Measurements from ENCODE around the gene KRT33B. TPM values are rescaled to one million over a fixed set of nuclear protein-coding genes. Genes with fewer than 3 reads are reported as not detected.

Gene KRT33B
- total and polyA plus RNA-seq, 7 donors: not detected

DNA sequence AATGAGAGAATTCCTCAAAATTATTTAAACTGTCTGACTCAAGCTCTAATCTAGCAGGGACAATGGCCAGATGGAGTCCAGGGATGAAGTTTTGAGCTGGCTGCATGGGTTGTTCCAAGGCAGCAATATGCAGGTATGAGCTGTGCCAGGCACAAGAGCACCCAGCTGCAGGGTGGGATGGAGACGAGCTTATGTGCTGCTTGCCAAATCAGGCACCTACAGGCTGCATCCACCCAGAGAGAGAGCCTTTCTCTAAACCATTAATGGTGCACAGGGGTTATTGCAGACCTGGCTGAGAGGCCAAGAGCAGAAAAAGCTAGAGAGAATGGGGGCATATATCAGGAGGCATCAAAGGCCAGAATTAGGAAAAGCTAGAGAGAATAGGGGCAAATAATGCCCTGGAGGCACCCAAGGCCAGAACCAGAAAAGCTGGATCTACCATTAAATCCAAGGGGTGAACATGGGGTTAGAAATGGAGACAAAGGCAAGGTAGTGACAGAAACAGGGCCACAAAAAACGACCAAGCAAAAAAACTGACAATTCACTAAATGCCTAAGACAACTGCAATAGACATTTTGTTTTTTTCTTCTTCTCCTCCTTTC is 29.9 kb downstream of the KRT33B start:
- DNase-seq: no peak
- no peaks in the 10 kb centered on the region for H3K9me3 ChIP-seq
- WGBS, 2 donors: 63 to 64% methylated on average over 2 of the region's 2 CpGs

DNA sequence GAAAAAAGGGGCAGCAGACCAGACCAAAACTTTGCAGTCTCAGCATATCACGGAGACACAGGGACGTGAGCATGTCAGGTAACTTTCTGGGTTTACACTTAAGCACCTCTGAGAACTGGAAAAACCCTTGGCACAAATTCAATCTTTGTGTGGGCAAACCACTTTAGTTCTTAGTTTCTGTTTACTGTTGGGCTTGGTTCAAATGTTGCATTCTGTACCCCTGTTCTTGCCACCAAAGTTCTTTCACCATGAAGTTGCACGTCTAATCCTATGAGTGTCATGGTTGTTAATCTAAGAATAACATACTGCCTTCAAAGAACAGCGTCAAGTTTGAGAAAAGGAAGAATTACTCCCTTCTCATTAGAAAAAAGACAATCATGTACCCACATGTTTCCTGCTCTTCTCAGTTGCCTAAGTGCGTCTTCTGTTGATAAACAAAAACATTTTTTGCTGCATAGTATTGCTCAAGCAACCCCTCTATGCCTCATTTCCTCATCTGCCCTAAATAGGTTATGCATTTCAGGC is 30.6 kb downstream of the KRT33B start:
- no peaks in the 10 kb centered on the region for H3K4me1 ChIP-seq
- DNase-seq: no peak
- intact Hi-C loops (cut with DNase I): no loop called here
- 43 to 46% methylated on average over 5 of the region's 5 CpGs for WGBS, 2 donors
- H3K9me3 ChIP-seq: no peaks in the 10 kb centered on the region
- no peak overlapping the region for H3K27ac ChIP-seq
- no peak overlapping the region for H3K4me3 ChIP-seq
- H3K27me3 ChIP-seq: no peaks in the 10 kb centered on the region
- TF ChIP-seq POLR2A (IDR thresholded peaks at IDR 0.05) (no peak), EP300 (IDR thresholded peaks at IDR 0.05) (no peak), POLR2AphosphoS5 (IDR thresholded peaks at IDR 0.05) (no peak)
- TF ChIP-seq, protein P1, sequence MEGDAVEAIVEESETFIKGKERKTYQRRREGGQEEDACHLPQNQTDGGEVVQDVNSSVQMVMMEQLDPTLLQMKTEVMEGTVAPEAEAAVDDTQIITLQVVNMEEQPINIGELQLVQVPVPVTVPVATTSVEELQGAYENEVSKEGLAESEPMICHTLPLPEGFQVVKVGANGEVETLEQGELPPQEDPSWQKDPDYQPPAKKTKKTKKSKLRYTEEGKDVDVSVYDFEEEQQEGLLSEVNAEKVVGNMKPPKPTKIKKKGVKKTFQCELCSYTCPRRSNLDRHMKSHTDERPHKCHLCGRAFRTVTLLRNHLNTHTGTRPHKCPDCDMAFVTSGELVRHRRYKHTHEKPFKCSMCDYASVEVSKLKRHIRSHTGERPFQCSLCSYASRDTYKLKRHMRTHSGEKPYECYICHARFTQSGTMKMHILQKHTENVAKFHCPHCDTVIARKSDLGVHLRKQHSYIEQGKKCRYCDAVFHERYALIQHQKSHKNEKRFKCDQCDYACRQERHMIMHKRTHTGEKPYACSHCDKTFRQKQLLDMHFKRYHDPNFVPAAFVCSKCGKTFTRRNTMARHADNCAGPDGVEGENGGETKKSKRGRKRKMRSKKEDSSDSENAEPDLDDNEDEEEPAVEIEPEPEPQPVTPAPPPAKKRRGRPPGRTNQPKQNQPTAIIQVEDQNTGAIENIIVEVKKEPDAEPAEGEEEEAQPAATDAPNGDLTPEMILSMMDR (IDR thresholded peaks at IDR 0.05): no peak
- H3K36me3 ChIP-seq: no peaks in the 10 kb centered on the region

More for the DNA sequence above, 29.9 kb downstream of the KRT33B start:
- intact Hi-C loops (cut with DNase I): no loop called here
- H3K4me3 ChIP-seq: no peak overlapping the region
- TF ChIP-seq, protein P1 (IDR thresholded peaks at IDR 0.05): no peak
- TF ChIP-seq EP300 (IDR thresholded peaks at IDR 0.05) (no peak), POLR2A (IDR thresholded peaks at IDR 0.05) (no peak), POLR2AphosphoS5 (IDR thresholded peaks at IDR 0.05) (no peak)
- H3K27ac ChIP-seq: no peak overlapping the region
- no peaks in the 10 kb centered on the region for H3K36me3 ChIP-seq
- no peaks in the 10 kb centered on the region for H3K27me3 ChIP-seq
- no peaks in the 10 kb centered on the region for H3K4me1 ChIP-seq

DNA sequence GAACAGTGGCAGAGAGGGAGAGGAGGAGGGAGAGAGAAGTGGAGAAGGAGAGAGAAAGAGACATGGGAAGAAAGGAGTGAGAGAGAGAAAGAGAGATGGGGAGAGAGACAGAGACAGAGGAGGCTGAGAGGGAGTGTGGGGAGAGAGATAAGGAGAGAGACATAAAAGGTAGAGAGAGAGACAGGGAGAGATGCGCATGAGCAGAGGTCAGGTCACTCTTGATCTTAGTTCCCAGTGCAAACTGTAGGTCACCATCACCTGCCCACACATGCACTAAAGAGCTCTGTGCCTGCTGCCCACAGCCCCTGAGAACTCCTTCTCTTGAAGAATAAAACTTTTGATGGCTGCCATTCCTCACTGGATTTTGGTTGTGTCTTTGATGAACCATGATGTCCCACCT is 33.9 kb downstream of the KRT33B start:
- intact Hi-C loops (cut with DNase I): no loop called here
- no peak overlapping the region for H3K27ac ChIP-seq
- DNase-seq: no peak
- no peak for TF ChIP-seq EP300 (IDR thresholded peaks at IDR 0.05)
- TF ChIP-seq, protein P1 (IDR thresholded peaks at IDR 0.05): no peak
- TF ChIP-seq POLR2A (IDR thresholded peaks at IDR 0.05): no peak
- TF ChIP-seq POLR2AphosphoS5 (IDR thresholded peaks at IDR 0.05): no peak
- H3K9me3 ChIP-seq: no peaks in the 10 kb centered on the region
- H3K27me3 ChIP-seq: no peaks in the 10 kb centered on the region
- WGBS, 2 donors: 88 to 98% methylated on average over 1 of the region's 1 CpG
- no peak overlapping the region for H3K4me3 ChIP-seq
- H3K4me1 ChIP-seq: no peaks in the 10 kb centered on the region
- H3K36me3 ChIP-seq: no peaks in the 10 kb centered on the region

DNA sequence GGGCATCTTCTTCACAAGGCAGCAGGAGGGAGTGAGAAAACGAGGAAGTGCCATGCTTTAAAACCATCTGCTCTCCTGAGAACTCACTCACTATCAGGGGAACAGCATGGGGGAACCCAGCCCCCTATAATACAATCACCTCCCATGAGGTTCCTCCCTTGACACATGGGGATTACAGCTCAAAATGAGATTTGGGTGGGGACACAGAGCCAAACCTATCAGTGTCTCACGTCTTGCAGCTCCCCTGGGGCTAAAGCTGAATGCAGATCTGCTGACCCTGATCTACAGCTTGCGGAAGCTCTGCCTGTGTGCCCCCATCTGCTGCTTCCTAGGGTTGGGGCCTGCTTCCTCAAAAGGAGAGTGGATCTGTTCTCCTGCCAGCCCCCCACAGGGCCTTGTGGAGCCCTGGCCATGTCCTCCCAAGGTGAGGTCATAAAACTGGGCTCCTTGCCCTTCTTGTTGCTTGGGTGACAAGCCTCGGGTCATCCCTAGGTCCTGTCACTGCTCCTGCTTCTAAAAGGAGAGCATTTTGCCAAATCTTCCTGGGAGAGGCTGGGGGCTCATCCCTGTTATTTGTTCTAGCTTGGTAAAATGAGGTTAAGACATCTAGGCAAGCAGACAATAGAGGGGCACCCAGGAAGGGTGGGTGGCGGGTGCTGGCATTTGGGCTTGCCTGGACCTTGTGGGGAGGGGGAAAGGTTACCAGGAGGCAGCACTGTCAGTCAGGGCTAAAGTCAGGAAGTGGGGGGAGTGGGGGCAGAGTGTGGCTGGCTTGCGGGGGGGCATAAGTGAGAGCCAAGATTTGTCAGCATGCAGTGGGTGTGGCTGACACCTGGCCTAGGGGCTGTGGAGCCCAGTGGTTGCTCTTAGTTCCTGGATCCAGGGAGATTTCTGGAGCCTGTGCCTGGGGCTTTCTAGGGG is 35.0 kb downstream of the KRT33B start:
- intact Hi-C loops (cut with DNase I): no loop called here

More for the DNA sequence above, 35.0 kb downstream of the KRT33B start:
- no peaks in the 10 kb centered on the region for H3K27me3 ChIP-seq
- H3K36me3 ChIP-seq: no peaks in the 10 kb centered on the region
- H3K9me3 ChIP-seq: no peaks in the 10 kb centered on the region
- H3K27ac ChIP-seq: no peak overlapping the region
- H3K4me3 ChIP-seq: no peak overlapping the region
- no peak for DNase-seq
- WGBS, 2 donors: 76 to 79% methylated on average over 6 of the region's 6 CpGs
- no peaks in the 10 kb centered on the region for H3K4me1 ChIP-seq
- TF ChIP-seq, protein P1 (IDR thresholded peaks at IDR 0.05): no peak
- TF ChIP-seq POLR2AphosphoS5 (IDR thresholded peaks at IDR 0.05) (no peak), EP300 (IDR thresholded peaks at IDR 0.05) (no peak), POLR2A (IDR thresholded peaks at IDR 0.05) (no peak)

Measured in sigmoid colon (tissue), 7 donors.